Activated B cell treated with CpG ODN at 0.5 μM for 24 hours (primary cell): ENCODE results near the gene AFF3. TPM values are rescaled to one million over a fixed set of nuclear protein-coding genes. Genes with fewer than 3 reads are reported as not detected.

Source experiments
- ATAC-seq: fragments of 200-7000 bp; cut with Tn5 transposase; one replicate; pipeline ENCODE4 v1.10.0; 2021; ENCODE audit warnings: low read depth, mild to moderate bottlenecking, moderate library complexity
- CTCF ChIA-PET: fragments of 350-600 bp; sonication (Branson Sonifier 250); formaldehyde crosslinking; loops from one replicate; lab custom pipeline; 2021; ENCODE audit warnings: antibody characterized with exemption; lab: Charles Lee
- POLR2A ChIA-PET: fragments of 350-600 bp; sonication (Branson Sonifier 250); formaldehyde crosslinking; loops from one replicate; lab custom pipeline; 2021; ENCODE audit warnings: antibody characterized with exemption; lab: Charles Lee
- DNase-seq: peaks from one replicate; pipeline ENCODE4 v3.0.0; 2022
- H3K27ac Mint-ChIP-seq: one replicate; pipeline ENCODE4 v1.8.0; 2020; ENCODE audit warnings: mixed read lengths
- H3K27me3 Mint-ChIP-seq: one replicate; pipeline ENCODE4 v1.8.0; 2021; ENCODE audit warnings: mixed read lengths
- H3K36me3 Mint-ChIP-seq: one replicate; pipeline ENCODE4 v1.8.0; 2021; ENCODE audit warnings: low read depth, mixed read lengths
- H3K4me1 Mint-ChIP-seq: one replicate; pipeline ENCODE4 v1.8.0; 2021; ENCODE audit warnings: mixed read lengths
- H3K4me3 Mint-ChIP-seq: one replicate; pipeline ENCODE4 v1.8.0; 2020; ENCODE audit warnings: mild to moderate bottlenecking, mixed read lengths
- H3K9me3 Mint-ChIP-seq: one replicate; pipeline ENCODE4 v1.8.0; 2020; ENCODE audit warnings: mixed read lengths
- intact Hi-C: fragments of 100-400 bp; cut with micrococcal nuclease; formaldehyde crosslinking; loops from one replicate; pipeline ENCODE4 v1.15.1; 2024
- total RNA-seq: library from RNA; stranded (reverse); gene quantifications from 2 replicates; pipeline ENCODE4 v1.2.3, GENCODE V29; 2022
- TF ChIP-seq, protein P1 (sequence below): fragments of 200-600 bp; IDR thresholded peaks from one replicate; pipeline ENCODE4 v1.8.0; 2022; ENCODE audit warnings: antibody characterized with exemption, mild to moderate bottlenecking

The AFF3 gene
- total RNA-seq, 1 donor from 2014 or later = 271 TPM

GRCh38 chr2:99780276-99780675 lies 362.1 kb downstream of the AFF3 start:
- Mint-ChIP-seq H3K4me3 (no peak overlapping the region), H3K9me3 (peaks cover 22% of the 10 kb centered on the region), H3K36me3 (peaks cover 90% of the 10 kb centered on the region), H3K27me3 (no peaks in the 10 kb centered on the region), H3K27ac (peak overlapping the region; percentile 15), H3K4me1 (peaks cover 19% of the 10 kb centered on the region)
- ATAC-seq = no peak
- CTCF ChIA-PET = no interaction called here
- TF ChIP-seq, protein P1, sequence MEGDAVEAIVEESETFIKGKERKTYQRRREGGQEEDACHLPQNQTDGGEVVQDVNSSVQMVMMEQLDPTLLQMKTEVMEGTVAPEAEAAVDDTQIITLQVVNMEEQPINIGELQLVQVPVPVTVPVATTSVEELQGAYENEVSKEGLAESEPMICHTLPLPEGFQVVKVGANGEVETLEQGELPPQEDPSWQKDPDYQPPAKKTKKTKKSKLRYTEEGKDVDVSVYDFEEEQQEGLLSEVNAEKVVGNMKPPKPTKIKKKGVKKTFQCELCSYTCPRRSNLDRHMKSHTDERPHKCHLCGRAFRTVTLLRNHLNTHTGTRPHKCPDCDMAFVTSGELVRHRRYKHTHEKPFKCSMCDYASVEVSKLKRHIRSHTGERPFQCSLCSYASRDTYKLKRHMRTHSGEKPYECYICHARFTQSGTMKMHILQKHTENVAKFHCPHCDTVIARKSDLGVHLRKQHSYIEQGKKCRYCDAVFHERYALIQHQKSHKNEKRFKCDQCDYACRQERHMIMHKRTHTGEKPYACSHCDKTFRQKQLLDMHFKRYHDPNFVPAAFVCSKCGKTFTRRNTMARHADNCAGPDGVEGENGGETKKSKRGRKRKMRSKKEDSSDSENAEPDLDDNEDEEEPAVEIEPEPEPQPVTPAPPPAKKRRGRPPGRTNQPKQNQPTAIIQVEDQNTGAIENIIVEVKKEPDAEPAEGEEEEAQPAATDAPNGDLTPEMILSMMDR = no peak
- intact Hi-C loops = no loop called here
- DNase-seq = no peak
- POLR2A ChIA-PET = no interaction called here

GRCh38 chr2:99779276-99779675 lies 363.1 kb downstream of the AFF3 start:
- ChIA-PET POLR2A (no interaction called here), CTCF (no interaction called here)
- peaks cover 23% of the 10 kb centered on the region for H3K9me3 Mint-ChIP-seq
- intact Hi-C loops = no loop called here
- no peak overlapping the region for H3K4me3 Mint-ChIP-seq
- H3K27ac Mint-ChIP-seq = no peak overlapping the region
- H3K36me3 Mint-ChIP-seq = peaks cover 91% of the 10 kb centered on the region
- TF ChIP-seq, protein P1 = no peak
- H3K4me1 Mint-ChIP-seq = peaks cover 29% of the 10 kb centered on the region
- no peak for DNase-seq
- ATAC-seq = no peak
- no peaks in the 10 kb centered on the region for H3K27me3 Mint-ChIP-seq

- POLR2A ChIA-PET = no interaction called here
- no peak for ATAC-seq
- Mint-ChIP-seq H3K36me3 (peaks cover 83% of the 10 kb centered on the region), H3K9me3 (peaks cover 24% of the 10 kb centered on the region), H3K4me1 (peaks cover 44% of the 10 kb centered on the region), H3K27me3 (no peaks in the 10 kb centered on the region), H3K4me3 (no peak overlapping the region), H3K27ac (no peak overlapping the region)
- CTCF ChIA-PET = no interaction called here
- intact Hi-C loops = no loop called here
- TF ChIP-seq, protein P1 = no peak
- DNase-seq = no peak
These were observed 364.6 kb downstream of the AFF3 start for GRCh38 chr2:99777656-99778290.

DNA sequence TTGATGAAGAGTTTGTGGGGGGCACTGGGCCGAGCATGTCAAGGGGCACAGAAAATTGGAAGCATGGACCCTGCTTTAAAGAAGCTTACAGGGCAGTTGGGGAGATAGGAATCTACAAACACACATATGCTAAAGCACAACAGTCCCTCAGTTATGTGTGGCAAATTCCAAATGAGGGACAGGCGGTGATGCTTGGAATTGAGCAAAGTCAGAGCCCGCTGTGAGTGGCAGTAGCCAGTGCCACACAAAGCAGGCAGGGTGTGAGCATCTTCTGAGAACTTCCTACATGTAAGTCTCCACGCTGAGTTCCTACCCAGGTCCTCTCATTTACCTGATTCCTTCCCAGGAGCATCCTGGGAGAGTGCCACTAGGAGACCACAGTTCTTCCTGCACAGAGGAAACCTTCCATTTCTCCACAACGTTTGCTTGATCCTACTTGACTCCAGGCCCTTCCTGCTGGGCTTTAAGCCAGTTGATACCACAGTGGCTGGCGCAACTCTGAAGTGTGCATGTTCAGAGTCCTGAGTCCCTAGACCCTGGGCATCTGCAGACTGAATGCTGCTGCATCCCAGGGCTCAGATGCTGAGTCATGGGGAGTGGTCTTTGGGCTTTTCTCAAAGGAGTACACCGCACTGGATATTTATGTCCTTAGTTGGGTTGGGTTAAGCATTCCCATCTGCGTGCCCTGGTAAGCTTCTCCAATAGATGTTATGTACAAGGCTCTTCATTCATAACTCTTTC lies 365.3 kb downstream of the AFF3 start:
- TF ChIP-seq, protein P1 = no peak
- H3K4me1 Mint-ChIP-seq = peaks cover 51% of the 10 kb centered on the region
- CTCF ChIA-PET = no interaction called here
- H3K4me3 Mint-ChIP-seq = no peak overlapping the region
- H3K36me3 Mint-ChIP-seq = peaks cover 87% of the 10 kb centered on the region
- no peak for DNase-seq
- no peaks in the 10 kb centered on the region for H3K27me3 Mint-ChIP-seq
- intact Hi-C loops = no loop called here
- no peak for ATAC-seq
- H3K27ac Mint-ChIP-seq = peak overlapping the region; percentile 22
- H3K9me3 Mint-ChIP-seq = peaks cover 24% of the 10 kb centered on the region
- POLR2A ChIA-PET = no interaction called here

DNA sequence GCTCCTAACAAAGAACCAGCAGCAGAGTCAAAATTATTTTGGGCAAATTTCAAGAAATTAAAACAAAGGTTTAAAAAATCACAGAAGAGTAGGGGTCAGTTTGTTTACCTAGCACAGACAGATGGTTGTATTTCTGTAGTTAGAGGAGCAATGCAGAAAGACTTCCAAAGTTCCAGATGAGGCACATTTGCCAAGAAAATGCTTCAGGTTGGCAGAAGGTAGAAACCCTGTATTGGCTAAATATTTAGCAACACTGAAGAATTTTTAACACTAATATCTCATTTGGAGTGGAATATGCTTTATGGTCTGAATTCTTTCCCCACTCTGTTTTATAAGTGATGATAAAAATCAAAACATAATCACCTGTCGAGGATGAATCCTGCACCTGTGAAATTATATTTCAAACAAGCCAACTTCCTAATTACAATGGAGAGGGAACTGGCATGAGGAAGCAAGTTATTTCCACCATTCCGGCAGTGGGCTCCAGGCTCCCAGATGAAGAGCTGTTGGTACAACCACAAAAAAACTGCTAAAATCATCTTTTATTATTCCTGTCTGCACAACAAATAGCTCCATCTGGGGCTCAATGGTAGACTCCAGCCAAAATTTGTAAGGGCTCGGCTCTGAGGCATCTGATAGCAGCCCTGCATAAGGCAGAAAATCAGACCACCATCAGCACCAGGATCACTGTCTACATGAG lies 366.0 kb downstream of the AFF3 start:
- H3K9me3 Mint-ChIP-seq = peaks cover 22% of the 10 kb centered on the region
- H3K27me3 Mint-ChIP-seq = no peaks in the 10 kb centered on the region
- intact Hi-C loops = no loop called here
- peaks cover 57% of the 10 kb centered on the region for H3K4me1 Mint-ChIP-seq
- TF ChIP-seq, protein P1 = no peak
- ChIA-PET CTCF (no interaction called here), POLR2A (no interaction called here)
- ATAC-seq (no peak), DNase-seq (no peak)
- peak overlapping the region; percentile 22 for H3K27ac Mint-ChIP-seq
- no peak overlapping the region for H3K4me3 Mint-ChIP-seq
- peaks cover 88% of the 10 kb centered on the region for H3K36me3 Mint-ChIP-seq
